GM18873 (cell line): ENCODE measurements around the gene SCRT2.
"Not testable (repeated sequence)": the region's sequence is repeated elsewhere in the genome, so short reads cannot be mapped to it uniquely, and the experiment has no call there.

ENCODE experiments used
- ATAC-seq: cut with Tn5 transposase; IDR thresholded peaks from one replicate; pipeline ENCODE4 v1.9.1; 2021; ENCODE audit warnings: mild to moderate bottlenecking, moderate library complexity, moderate number of reproducible peaks; ENCODE audit not compliant: unreplicated experiment, low FRiP score

Gene SCRT2

GRCh38 chr20:654417-654750 is 21.2 kb downstream of the SCRT2 start:
- ATAC-seq, result no peak

- no peak for ATAC-seq
Measured at GRCh38 chr20:653590-654416, 21.8 kb downstream of the SCRT2 start.

DNA sequence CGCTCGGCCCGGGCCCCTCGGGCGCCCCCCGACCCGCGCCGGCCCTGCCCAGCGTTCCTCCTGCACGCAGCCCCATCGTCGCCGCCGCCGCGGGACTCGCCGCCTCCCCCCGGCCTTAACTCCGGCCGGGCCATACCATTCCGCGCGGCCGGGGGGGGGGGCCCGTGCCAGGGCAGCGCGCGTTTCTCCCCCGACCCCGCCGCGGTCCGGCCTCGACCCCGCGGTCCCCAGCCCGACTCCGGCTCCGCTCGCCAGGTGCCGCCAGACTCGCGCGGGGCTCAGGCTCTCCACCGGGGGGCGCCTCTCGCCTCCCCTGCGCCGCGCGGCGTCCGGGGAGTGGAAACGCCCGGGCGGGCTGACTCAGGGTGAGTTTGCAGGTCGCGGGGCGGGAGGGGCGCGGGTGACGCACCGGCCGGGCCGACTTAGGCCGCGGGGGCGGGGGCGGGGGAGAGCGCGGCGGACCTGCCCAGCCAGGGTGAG is 22.5 kb downstream of the SCRT2 start, which contains the start of gene SRXN1:
SRXN1 (minus strand) TSS at position 91 of the 480 bp plus-strand sequence; CDS start at position 76, 15 bp downstream.
- ATAC-seq, result peak; percentile 61

DNA sequence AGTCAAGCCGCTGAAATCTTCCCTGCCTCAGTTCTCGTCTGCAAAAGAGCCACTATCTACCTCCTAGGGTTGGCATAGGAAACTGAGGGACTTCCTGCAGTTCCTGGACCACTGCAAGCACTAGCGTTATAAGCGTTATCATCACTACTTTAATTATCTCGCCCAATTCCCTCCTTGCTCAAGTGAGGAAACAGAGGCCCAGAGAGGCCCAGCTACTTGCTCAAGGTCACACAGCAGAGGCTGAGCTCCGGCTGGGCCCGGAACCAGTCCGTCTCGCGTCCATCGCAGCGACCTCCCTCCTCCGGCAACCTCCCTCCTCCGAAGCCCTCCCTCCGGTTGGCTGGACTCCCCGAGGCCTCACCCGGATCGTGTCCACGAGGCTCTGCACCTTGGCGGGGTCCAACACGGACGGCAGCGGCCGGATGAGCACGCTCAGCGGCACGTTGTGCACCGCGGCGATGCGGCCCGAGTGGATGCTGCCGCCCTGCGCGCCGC is 22.9 kb downstream of the SCRT2 start:
- no peak for ATAC-seq

DNA sequence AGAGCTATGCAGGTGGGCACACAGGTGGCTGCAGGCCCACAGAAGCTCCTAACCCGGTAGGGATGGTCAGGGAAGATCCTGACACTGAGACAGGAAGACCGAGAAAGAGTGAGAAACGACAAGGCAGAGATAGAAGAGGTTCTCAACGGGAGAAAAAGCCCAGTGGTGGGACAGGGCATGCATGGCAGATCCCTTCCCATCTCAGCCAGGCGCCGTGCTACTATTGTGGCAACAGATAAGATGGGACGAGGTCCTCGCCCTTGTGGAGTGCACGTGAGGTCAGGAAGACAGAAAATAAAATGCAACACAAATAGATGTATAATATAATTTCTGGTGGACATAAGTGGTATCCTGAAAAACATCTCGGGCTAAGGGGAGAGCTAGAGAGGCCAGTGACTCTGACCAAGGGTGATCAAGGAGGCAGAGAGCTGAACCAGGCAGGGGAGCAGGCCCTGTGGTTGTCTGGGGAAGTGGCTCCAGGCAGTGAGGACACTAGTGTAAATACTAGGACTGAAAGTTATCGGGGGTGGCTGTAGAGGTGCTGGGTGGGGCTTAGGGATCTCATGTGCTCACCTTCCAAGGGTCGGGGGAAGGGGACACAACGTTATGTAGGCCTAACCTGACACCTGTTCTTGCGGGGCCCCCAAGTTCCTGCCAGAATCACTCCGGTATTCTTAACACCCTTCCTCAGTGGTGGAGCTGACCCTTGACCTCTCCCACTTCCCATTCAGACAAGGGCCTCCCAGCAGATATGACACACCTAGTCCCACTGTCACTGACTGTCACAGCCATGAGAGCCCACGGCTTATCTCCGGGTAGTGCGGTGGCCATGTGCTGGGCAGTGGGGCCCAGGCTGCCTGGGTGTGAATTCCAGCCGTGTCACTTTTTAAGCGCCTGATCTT is 23.6 kb downstream of the SCRT2 start:
- no peak for ATAC-seq

DNA sequence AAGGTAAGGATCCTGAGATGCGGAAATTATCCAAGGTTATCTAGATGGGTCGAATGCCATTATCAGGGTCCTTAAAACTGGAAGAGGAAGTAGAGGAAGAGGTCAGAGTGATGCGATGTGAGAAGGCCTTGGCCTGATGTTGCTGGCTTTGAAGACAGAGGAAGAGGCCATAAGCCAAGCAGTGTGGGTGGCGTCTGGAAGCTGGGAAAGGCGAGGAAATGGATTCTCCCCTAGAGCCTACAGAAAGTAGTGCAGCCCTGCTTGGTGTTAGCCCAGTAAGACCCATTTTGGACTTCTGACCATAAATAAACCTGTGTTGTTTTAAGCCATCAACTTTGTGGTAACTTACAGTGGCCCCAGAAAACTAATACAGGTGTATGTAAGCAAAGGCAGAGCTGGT is 24.6 kb downstream of the SCRT2 start:
- ATAC-seq, result no peak

- ATAC-seq, result no peak
Measured at GRCh38 chr20:650281-650680, 25.3 kb downstream of the SCRT2 start.

GRCh38 chr20:647479-648019 is 28.1 kb downstream of the SCRT2 start:
- no peak for ATAC-seq

- no peak for ATAC-seq
Measured at GRCh38 chr20:646868-647233, 28.8 kb downstream of the SCRT2 start.

- no peak for ATAC-seq
Measured at GRCh38 chr20:646107-646867, 29.3 kb downstream of the SCRT2 start.

GRCh38 chr20:645318-646106 is 30.1 kb downstream of the SCRT2 start:
- ATAC-seq, result no peak

DNA sequence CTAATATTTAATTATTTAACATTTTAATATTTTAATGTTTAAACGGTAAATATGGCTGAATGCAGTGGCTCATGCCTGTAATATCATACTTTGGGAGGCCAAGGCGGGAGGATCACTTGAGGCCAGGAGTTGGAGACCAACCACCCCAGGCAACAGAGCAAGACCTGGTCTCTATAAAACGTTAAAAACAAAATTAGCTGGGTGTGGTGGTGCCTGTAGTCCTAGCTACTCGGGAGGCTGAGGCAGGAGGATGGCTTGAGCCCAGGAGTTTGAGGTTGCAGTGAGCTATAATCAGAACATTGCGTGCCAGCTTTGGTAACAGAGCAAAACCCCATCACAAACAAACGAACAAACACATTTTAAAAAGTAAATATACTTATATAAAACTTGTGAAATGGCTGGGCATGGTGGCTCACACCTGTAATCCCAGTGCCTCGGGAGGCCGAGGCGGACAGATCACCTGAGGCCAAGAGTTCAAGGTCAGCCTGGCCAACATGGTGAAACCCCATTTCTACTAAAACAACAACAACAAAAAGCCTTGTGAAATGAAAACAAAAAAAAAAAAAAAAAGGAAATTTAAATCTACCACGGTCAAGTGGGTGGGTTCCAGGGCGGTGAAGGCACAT is 30.8 kb downstream of the SCRT2 start:
- ATAC-seq, result no peak

DNA sequence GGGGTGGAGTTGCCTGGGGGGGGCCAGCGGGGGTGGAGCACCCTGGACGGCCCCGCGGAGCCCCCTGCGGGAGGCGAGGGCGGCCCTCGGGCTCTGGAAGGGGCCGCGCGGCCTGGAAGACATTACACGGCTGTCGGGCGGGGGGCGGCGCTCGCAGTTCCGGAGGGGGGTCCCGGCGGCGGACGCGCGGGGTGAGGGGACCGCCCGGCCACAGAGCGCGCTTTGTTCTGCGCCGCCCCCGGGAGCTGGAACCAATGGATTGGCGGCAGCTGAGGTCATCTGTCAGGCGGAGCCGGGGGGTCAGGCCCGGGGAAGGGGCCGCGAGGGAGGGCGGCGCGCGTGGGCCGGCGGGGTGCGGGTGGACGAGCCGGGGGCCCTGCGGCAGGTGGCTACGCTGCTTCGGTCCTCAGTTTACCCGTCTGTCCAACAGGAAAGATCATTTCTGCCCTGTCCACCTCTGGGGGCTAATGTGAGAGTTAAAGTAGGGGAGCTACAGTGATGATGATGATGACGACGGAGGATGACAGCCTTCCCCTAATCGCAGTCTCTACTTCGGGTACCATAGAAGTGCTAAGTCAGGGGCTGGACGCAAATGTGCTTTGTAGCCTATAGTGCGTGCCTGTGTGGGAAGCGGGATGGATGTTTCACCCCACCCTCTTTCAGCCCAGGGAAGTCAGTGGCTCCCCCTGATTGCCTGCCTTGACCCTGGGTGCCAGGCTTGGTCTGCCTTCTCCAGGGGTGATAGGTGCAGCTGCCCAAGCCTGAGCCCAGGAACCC is 33.0 kb downstream of the SCRT2 start:
- no peak for ATAC-seq

DNA sequence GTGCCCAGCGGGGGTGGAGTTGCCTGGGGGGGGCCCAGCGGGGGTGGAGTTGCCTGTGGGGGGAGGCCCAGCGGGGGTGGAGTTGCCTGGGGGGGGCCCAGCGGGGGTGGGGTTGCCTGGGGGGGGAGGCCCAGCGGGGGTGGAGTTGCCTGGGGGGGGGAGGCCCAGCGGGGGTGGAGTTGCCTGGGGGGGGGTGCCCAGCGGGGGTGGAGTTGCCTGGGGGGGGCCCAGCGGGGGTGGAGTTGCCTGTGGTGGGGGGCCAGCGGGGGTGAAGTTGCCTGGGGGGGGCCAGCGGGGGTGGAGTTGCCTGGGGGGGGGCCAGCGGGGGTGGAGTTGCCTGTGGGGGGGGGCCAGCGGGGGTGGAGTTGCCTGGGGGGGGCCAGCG is 33.6 kb downstream of the SCRT2 start:
- ATAC-seq, result not testable (repeated sequence)

- ATAC-seq, result no peak
Measured at GRCh38 chr20:641516-641875, 34.1 kb downstream of the SCRT2 start.

DNA sequence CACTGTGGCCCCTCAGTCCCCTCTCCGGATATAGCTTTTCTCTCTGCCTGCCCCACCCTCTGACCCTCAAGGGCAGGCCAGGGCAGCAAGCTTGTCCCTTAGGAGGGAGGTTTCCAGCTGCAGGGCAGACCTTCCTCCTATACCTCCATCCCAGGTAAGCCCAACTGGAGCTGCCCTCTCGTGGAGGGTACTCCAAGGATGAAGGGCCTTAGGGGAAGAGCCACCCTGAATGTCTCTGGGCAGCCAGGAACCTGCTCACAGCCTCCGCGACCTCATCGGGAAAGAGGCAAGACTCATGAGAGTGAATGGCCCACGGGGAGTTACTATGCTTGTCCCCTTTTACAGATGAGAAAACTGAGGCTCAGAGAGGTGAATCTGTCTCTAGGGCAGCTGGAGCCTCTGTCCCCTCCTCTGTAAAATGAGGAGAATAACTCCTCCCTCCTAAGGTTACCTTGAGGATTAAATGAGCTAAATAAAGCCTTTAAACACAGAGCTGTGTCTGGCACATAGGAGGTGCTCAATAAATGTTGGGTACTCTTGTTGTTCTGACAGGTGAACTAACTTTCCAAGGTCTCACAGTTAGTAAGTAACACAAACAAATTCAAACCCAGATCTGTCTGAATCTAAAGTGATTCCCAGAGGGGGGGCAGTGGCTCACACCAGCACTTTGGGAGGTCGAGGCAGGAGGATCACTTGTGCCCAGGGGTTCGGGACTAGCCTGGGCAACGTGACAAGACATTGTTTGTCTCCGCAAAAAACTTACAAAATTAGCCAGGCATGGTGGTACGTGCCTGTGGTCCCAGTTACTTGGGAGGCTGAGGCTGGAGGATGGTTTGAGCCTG is 34.7 kb downstream of the SCRT2 start:
- ATAC-seq, result no peak

DNA sequence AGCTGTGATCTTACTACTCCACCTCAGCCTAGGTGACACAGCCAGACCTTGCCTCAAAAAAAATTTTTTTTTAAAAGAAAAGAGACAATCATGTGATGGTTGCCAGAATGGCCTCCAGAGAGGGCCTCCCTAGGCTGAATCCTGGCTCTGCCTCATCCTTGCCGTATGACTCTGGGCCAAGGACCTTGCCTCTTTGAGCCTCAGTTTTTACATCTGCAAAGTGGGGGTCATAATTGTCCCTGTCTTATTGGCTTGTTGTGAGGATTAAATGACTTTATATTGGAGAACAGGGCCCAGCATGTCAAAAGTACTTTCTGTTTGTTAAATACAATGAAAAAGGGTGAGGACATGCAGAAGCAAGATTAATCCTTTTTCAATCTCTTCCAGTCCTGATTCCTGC is 37.0 kb downstream of the SCRT2 start:
- ATAC-seq, result no peak

DNA sequence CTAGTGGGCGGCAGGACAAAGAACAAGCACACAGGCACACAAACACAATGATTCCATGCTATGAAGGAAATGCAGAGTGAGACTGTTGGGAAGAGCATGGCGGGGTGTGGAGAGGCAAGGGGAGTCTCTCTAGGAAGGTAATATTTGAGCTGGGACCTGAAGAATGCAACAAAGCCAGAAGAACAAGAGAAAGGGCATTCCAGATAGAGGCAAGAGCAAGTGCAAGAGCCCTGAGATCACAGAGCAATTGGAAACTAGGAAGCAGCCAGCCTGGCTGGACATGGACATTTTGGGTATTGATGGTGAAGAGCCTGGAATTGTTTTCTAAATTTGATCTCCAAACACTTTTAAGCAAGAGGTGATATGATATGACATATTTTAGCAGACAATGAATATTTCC is 38.0 kb downstream of the SCRT2 start:
- ATAC-seq, result no peak
